Measurements from ENCODE around the gene CAMK2A.

The CAMK2A gene

GRCh38 chr5:150181766-150182545, 107.6 kb downstream of the CAMK2A start:
- Histone ChIP-seq H2AFZ (no peak overlapping the region), H3K9me3 (ENCODE audit: control insufficient read depth, low read length) (no peaks in the 10 kb centered on the region), H3K4me2 (ENCODE audit: low read length) (no peak overlapping the region), H3K4me3 (ENCODE audit: low read depth, low read length) (no peak overlapping the region), H3K36me3 (ENCODE audit: control insufficient read depth, insufficient read depth, low read length) (no peaks in the 10 kb centered on the region), H3K79me2 (no peaks in the 10 kb centered on the region), H3K27me3 (ENCODE audit: control insufficient read depth, insufficient read depth, low read length) (no peaks in the 10 kb centered on the region), H3K27ac (no peak overlapping the region), H3K9ac (no peak overlapping the region), H3K4me1 (no peaks in the 10 kb centered on the region)
- TF ChIP-seq, protein P1, sequence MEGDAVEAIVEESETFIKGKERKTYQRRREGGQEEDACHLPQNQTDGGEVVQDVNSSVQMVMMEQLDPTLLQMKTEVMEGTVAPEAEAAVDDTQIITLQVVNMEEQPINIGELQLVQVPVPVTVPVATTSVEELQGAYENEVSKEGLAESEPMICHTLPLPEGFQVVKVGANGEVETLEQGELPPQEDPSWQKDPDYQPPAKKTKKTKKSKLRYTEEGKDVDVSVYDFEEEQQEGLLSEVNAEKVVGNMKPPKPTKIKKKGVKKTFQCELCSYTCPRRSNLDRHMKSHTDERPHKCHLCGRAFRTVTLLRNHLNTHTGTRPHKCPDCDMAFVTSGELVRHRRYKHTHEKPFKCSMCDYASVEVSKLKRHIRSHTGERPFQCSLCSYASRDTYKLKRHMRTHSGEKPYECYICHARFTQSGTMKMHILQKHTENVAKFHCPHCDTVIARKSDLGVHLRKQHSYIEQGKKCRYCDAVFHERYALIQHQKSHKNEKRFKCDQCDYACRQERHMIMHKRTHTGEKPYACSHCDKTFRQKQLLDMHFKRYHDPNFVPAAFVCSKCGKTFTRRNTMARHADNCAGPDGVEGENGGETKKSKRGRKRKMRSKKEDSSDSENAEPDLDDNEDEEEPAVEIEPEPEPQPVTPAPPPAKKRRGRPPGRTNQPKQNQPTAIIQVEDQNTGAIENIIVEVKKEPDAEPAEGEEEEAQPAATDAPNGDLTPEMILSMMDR (IDR thresholded peaks at IDR 0.05) = no peak

DNA sequence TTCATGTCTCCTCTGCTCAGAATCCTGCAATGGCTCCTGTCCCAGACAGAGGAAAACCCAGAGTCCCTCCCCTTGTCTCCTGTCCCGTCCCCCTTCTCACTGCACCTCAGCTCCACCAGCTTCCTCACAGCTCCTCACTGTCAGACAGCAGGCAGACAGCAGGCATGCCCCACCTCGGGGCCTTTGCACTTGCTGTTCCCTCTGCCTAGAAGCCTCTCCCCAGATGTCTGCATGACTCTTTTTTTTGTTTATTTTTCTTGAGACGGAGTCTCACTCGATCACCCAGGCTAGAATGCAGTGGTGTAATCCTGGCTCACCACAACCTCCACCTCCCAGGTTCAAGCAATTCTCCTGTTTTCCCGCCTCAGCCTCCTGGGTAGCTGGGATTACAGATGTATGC, 108.5 kb downstream of the CAMK2A start:
- Histone ChIP-seq H2AFZ (no peak overlapping the region), H3K79me2 (no peaks in the 10 kb centered on the region), H3K36me3 (ENCODE audit: control insufficient read depth, insufficient read depth, low read length) (no peaks in the 10 kb centered on the region), H3K27me3 (ENCODE audit: control insufficient read depth, insufficient read depth, low read length) (no peaks in the 10 kb centered on the region), H3K27ac (no peak overlapping the region), H3K4me2 (ENCODE audit: low read length) (no peak overlapping the region), H3K4me1 (no peaks in the 10 kb centered on the region), H3K9me3 (ENCODE audit: control insufficient read depth, low read length) (no peaks in the 10 kb centered on the region), H3K4me3 (ENCODE audit: low read depth, low read length) (no peak overlapping the region), H3K9ac (no peak overlapping the region)
- TF ChIP-seq, protein P1 (IDR thresholded peaks at IDR 0.05) = no peak

GRCh38 chr5:150180241-150181026, 109.1 kb downstream of the CAMK2A start:
- no peak overlapping the region for H3K4me3 ChIP-seq (ENCODE audit: low read depth, low read length)
- TF ChIP-seq, protein P1 (IDR thresholded peaks at IDR 0.05) = no peak
- H3K4me2 ChIP-seq (ENCODE audit: low read length) = no peak overlapping the region
- no peaks in the 10 kb centered on the region for H3K27me3 ChIP-seq (ENCODE audit: control insufficient read depth, insufficient read depth, low read length)
- H3K9ac ChIP-seq = no peak overlapping the region
- H3K79me2 ChIP-seq = no peaks in the 10 kb centered on the region
- H3K36me3 ChIP-seq (ENCODE audit: control insufficient read depth, insufficient read depth, low read length) = no peaks in the 10 kb centered on the region
- H2AFZ ChIP-seq = no peak overlapping the region
- no peak overlapping the region for H3K27ac ChIP-seq
- H3K4me1 ChIP-seq = no peaks in the 10 kb centered on the region
- H3K9me3 ChIP-seq (ENCODE audit: control insufficient read depth, low read length) = no peaks in the 10 kb centered on the region

- no peaks in the 10 kb centered on the region for H3K9me3 ChIP-seq (ENCODE audit: control insufficient read depth, low read length)
- no peaks in the 10 kb centered on the region for H3K27me3 ChIP-seq (ENCODE audit: control insufficient read depth, insufficient read depth, low read length)
- H3K36me3 ChIP-seq (ENCODE audit: control insufficient read depth, insufficient read depth, low read length) = no peaks in the 10 kb centered on the region
- no peak overlapping the region for H3K9ac ChIP-seq
- H2AFZ ChIP-seq = no peak overlapping the region
- H3K27ac ChIP-seq = no peak overlapping the region
- TF ChIP-seq, protein P1 (IDR thresholded peaks at IDR 0.05) = no peak
- H3K4me1 ChIP-seq = no peaks in the 10 kb centered on the region
- no peak overlapping the region for H3K4me3 ChIP-seq (ENCODE audit: low read depth, low read length)
- H3K79me2 ChIP-seq = no peaks in the 10 kb centered on the region
- no peak overlapping the region for H3K4me2 ChIP-seq (ENCODE audit: low read length)
Observed at GRCh38 chr5:150179019-150179620, 110.5 kb downstream of the CAMK2A start.

All from parathyroid adenoma (tissue), 2 donors.